GM19452 (cell line): ENCODE data around the gene APH1A.
A peak's percentile ranks its signal among the peaks of the same experiment; 100 is the strongest.
"Not testable (repeated sequence)": the region's sequence is repeated elsewhere in the genome, so short reads cannot be mapped to it uniquely, and the experiment has no call there.

Experiments
- ATAC-seq: cut with Tn5 transposase; IDR thresholded peaks from one replicate; pipeline ENCODE4 v1.9.1; 2021; ENCODE audit not compliant: unreplicated experiment

Gene APH1A

DNA sequence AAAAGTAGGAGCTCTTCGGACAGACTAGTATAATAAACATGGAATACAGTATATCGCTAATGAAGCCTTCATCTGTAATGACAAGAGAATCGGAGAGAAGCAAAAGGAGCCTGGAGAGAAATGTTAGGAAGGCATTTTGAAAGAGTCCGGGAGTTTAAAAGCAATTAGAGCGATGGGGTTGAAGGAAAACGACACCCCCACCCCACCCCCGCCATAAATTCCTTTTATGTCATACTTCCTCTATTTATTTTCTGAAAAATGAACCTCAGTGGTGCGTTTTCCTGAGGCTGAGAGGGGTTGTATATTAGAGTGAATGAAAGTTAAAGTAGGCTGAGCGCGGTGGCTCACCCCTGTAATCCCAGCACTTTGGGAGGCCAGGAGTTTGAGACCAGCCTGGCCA is 635 bp upstream of the APH1A start:
- ATAC-seq = no peak

DNA sequence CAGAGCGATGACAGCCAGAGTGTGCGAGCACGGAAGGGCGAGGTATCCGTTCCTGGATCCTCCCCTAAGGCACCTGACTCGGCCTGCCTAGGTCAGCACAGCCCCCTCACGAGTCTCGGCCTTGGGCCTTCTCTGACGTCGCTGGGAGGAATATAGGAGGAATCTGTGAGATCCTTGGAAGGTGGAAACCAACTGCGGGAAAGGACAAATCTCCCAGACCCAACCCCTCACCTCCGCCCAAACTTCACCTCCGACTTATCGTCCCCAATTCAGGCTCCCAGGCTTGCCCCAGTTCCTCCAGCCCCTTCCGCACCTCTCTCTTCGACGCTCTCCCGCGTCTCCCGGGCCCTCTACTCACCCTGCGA is 494 bp downstream of the APH1A start:
- ATAC-seq = no peak

DNA sequence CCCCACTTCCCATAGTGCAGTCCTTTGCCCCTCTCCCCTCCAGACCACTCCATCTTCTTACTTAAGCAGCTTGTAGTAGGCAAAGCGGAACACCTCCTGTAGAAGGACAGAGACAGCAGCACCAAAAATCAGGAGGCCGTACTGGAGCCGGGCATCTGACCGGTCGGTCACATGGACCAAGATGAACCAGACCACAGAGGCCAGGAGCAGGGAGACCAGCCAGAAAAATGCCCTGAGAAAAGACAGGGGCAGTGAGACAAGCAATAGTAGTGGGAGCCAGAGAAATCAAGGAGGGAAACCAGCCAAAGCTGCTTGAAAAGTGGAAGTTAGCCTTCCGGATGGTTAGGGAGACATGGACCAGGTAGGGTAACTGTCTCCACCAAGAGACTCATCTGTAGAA is 920 bp downstream of the APH1A start:
- no peak for ATAC-seq

DNA sequence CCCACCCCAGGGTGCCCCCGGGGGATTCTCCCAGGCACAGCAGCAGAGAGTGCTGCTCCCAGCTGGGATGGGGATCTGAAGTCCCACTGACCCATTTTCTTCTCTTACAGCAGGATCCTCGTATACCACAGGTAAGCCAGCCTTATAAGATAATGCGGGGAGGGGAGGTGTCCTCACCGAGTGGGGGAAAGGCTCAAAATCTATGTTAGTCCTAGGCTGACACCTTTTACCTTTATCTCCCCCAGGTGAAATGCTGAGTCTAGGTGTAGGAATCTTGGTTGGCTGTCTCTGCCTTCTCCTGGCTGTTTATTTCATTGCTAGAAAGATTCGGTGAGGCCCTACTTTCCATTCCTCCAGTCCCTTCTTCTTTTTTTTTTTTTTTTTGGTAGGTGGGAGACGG is 5.3 kb downstream of the APH1A start:
- ATAC-seq = no peak

DNA sequence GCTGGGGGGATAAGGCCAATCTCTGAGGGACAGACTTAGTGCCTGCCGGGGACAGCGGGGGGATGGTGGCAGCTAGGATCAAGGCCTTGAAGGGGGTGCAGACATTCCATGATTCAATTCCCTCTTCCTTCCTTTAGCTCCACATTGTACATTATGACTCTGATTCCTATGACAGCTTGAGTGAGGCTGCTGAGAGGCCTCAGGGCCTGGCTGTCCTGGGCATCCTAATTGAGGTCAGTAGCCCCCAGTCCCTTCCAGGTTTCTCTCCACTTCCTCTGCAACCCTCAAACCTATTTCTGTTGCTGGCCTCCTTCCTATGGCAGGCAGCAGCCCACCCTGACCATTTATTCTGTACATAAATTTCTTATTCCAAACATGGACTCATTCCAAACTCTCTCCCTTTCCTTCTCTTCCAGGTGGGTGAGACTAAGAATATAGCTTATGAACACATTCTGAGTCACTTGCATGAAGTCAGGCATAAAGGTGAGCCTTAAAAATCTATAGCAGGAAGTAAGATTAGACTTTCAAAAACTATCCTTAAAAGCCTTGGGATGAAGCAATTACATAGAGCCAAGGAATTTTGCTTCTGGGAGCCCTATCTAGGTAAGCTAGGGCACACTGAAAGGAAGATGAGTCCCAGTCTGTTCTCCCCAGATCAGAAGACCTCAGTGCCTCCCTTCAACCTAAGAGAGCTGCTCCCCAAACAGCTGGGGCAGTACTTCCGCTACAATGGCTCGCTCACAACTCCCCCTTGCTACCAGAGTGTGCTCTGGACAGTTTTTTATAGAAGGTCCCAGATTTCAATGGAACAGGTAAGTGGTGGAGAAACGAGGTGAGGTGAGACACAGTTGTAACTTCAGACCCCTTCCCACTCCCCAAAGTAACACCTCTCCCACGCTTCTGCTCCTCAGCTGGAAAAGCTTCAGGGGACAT is 6.2 kb downstream of the APH1A start:
- ATAC-seq = no peak

DNA sequence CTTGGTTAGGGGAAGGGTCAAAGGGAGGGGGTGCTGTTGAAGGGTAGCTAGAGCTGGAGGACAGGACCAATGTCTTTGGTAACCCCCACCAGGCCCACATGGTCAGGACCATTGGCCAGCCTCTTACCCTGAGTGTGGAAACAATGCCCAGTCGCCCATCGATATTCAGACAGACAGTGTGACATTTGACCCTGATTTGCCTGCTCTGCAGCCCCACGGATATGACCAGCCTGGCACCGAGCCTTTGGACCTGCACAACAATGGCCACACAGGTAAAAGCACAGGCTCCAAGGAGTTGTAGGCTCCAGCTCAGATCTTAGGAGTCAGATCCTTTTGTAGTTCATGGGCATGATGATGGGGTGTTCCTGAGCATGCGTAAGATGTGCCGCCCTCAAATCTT is 7.4 kb downstream of the APH1A start:
- no peak for ATAC-seq

DNA sequence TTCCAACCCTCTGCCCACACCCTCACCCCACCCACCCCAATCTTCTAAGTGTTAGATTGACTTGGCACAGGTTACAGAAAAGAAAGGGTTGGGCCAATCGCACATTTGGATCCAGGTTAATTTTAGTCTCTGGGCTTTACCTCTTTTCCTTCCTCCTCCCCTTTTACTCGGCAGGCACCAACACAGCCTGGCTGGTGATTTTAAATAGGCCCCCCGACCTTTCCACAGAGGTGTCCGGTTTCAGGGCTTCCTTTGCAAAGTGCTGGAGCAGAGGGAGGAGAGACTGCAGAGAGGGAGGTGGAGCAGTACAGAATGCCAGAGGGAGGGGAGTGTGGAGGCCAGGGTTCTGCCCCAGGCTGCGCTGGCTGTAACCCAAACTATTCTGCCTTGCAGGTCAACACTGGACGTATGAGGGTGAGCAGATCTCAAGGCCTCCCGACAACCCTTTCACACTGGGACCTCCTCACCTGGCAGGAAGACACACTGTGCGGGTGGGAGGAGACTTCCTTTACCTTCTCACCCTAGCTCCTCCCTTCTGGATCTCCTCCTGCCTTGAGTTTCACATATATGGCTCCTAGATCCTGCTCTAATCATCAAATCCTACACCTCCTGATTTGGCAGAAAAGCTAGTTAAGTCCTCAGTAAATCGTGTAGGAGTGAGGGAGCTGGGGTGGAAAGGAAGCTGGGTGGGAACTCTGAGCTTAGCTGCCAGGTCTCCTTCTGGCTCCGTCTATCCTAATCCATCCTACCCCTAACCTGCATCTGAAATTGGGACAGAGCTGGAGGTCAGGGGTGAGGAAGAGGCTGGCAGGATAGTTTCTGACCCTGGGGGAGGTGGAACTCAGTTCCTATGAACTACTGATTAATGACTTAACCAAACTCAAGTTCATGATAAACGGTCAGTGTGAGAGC is 8.8 kb downstream of the APH1A start:
- no peak for ATAC-seq

DNA sequence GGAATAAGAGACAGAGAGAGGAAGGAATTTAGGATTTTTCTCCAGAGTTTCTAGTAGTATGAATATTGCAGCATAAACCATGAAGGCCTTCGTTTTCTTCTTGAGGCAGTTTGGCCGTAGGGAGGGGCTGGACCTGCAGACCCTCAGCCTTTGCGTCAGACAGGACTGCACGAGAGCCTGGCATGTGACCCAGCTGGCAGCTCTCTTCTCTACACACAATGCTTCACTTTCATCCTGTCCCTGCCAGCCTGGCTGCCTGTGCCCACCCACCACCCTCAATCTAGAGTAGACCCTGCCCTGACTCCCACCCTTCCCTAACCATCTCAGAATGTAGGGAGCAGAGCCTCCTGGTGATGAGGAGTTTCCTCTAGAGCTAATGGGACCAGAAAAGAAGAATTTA is 9.6 kb downstream of the APH1A start:
- ATAC-seq = no peak

DNA sequence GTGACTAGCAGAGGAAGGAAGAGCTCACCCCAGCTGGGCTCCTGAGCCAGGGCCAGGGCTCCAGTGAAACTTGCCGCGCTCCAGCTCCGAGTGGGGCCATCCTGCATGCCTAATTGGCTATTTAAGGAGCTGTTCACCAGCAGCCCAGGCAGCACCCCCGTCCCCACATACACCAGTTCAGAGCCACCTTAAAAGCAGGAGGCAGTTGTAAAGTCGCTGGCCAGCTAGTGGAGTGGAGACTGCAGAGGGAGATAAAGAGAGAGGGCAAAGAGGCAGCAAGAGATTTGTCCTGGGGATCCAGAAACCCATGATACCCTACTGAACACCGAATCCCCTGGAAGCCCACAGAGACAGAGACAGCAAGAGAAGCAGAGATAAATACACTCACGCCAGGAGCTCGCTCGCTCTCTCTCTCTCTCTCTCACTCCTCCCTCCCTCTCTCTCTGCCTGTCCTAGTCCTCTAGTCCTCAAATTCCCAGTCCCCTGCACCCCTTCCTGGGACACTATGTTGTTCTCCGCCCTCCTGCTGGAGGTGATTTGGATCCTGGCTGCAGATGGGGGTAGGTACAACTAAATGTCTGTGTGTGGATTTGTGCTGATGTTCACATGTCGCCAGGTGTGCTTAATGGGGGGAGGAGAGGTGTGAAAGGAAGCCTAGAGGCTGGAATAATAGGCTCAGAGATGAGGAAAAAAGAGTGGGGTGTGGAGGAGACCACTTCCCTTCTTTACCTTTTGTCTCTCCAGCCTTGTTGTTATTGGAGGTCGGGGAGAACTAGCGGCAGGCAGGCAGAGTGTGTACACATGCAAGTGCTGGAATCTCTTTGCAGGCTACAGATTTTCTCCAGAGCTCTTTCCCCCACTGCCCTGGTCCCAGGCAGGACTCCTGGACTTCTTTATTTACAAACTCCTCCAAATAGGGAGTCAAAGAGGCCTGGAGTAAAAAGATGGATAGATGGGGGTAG is 10.9 kb downstream of the APH1A start, which contains the start of gene CA14:
Gene CA14, plus strand, starts transcription at position 151 of the 962 bp plus-strand sequence. Its CDS starts 355 bp downstream, at position 506.
- ATAC-seq = no peak

DNA sequence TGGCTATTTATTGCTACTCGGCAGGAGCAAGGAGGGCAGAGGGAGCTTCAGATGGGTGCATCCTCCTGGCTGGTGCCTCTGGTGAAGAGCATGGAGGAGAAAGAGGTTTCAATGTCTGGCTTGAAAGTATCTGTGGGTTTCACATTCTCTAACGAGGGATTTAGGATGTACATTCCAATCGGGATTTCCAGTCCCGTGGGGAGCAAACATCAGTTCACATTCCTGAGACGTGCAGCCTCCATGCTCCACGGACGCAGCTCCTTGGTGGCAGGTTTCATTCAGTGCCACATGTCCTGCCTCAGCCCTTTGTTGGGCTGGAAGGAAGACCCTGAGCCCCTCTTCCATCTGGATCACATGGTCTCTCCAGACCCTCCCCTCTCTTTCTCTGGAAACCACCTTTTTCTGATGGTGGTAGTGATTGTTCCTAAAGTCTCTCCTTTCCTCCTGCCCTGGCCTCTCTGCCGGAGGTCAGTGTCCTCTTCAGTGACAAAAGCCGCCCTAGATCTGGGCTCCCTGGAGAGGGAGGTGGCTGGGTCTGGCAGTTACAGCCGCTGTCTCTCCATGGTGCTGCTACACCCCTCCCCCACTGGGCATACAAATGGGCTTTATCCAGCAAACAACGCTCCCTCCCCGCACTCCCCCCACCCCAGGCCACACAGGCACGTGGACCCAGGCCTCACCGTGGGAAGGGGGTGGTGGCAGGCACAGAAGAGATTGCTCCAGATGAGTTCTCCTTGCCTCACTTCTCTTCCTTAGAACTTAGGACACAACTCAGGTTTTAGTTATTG is 12.1 kb downstream of the APH1A start:
- no peak for ATAC-seq

DNA sequence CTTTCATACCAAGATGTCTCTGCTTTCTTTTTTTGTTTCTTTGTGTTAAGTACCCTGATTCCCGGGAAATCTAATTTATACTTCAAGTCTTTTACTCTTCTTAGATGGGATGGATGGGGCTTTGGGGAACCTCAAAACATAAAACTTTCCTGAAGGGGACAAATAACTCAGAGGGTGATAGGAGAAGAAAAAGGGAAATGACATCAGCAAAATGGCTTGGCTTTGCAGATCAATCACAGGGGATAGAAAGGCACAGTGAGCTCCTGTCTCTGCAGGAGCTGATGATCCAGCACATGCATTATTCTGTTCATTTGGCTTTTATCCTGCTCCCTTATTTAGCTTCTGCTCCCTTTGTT is 12.6 kb downstream of the APH1A start:
- no peak for ATAC-seq

DNA sequence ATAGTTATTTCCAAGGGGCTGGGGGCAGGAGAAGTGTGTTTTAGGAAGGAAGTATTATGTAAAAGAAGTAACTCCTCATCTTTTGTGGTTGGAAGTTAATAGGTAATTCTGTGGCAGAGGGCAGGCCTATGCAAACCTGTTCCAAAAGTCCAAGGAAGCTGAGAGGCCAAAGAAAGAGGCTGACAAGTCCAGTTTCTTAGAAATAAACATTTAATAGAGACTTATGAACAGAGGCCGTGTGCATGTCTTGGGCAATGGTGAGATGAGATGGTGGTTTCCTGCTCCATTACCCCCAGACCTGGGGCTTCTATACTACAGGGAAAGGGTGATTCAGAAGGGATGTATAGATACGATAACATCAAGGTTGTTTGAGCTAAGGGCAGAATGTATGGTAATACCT is 18.9 kb downstream of the APH1A start:
- ATAC-seq = no peak

DNA sequence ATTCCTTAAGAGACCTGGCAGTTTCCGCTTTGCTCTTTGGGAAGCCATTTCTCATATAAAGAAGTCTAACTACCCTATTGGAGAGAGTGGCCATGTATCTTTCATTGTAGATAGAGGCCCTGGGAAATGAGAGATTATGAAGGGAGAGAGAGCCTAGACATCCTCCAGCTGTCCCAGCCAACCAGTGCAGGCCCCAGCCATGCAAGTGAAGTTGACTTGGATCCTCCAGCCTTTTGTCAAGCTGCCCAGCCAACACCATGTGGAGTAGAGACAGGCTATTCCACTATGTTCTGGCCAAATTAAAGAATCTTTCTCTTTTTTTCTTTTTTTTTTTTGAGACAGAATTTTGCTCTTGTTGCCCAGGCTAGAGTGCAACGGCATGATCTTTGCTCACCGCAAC is 25.8 kb downstream of the APH1A start:
- no peak for ATAC-seq

DNA sequence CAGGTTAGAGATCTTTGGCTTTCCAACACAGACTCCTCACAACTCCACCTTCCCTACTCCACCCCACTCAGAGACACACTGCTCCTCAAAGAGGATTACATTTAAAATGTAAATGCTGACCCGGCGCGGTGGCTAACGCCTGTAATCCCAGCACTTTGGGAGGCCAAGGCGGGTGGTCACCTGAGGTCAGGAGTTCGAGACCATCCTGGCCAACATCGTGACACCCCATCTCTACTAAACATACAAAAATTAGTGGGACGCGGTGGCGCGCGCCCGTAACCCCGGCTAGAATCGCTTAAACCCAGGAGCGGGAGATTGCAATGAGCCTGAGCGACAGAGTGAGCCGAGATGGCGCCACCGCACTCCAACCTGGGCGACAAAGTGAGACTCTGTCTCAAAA is 31.1 kb downstream of the APH1A start:
- no peak for ATAC-seq

DNA sequence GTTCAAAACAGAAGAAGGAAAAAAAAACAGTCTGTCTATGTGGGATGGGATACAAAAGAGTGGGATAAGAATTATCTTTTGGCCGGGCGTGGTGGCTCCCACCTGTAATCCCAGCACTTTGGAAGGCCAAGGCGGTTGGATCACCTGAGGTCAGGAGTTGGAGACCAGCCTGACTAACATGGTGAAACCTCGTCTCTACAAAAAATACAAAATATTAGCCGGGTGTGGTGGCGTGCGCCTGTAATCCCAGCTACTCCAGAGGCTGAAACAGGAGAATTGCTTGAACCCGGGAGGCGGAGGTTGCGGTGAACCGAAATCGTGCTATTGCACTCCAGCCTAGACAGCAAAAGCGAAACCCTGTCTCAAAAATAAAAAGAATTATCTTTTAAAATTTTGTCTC is 31.6 kb downstream of the APH1A start:
- not testable (repeated sequence) for ATAC-seq

DNA sequence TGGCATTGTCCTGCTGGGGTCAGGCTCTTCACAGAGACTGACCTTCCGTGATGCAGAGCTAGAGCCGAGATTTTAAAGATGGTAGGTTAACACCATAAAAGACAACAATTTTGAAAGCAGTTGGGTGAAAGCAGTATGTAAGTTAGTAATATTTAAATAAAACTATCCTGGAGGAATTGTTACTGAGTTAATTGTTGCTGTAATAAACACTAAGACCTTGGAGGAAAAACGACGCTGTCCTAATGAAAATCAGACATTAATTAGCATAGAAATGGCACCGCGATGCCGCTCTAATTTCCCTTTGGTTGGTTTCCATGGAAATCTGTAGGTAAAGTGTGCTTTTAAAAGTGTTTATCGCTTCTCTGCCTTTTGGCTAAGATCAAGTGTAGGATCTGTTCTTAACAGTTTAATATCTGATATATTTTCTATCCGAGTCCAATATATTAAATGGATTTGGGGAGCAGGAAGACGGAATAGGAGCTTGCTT is 32.2 kb downstream of the APH1A start:
- no peak for ATAC-seq

DNA sequence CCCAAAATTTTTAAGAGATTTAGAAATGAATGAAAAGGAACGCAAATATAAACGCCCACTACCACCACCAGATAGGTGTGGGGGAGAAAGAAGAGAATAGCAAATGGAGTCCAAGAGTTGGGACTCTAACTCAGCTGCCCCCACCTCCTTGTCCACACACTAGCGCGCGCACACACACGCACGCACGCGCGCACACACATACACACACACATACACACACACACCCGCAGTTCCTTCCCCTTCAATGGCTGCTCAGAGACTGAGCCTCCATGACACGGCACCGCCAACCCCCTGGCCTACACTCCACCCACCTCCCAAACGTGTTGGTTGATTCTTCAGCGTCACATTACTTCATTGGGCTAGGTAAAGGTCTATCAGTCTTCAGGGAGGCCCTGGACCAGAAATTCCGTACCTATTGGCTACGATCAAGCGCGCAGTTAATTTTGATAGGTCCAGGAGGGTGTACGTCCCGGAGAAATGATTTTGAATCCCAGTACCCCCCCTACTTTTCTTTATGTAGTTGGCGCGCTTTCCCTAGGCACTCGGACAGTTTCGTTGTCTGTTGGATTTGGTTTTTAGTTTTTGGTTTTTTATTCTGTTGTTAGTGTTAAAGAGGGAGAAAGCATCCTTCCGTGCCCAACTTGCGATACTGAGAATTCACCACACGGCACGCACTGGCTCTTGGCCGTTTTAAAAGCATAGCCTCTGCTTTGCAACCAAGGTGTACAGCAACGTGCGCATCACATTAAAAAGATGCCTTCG is 32.8 kb downstream of the APH1A start, which contains the start of gene ANP32E:
Gene ANP32E, minus strand, starts transcription at position 261 of the 762 bp plus-strand sequence. CDS start 326 bp downstream, outside the sequence.
- ATAC-seq = peak; percentile 76

DNA sequence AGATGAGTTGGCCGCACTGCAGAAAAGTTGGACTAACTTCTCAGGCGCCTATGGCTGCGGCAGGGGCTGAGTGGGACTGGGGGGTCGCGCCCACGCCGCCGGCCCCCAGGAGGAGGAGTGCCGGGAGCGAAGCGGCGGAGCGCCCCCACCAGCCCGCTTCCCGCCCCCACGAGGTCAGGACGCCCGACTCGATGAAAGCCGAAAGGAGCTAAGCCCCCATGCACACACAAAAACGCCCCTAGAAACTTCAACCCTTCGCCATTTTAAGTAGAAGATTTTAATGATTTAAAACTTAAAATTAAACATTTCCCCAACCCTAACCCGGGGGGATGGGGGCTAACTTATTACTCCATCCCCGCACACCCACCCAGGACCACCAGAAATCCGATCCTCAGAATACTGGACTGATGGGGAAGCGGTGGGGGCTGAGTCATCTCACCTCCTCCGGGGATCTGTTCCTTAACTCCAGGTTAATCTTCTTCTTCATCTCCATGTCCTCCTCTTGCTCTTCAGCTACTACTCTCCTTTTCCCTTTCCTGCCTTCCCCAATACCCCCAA is 33.4 kb downstream of the APH1A start:
- ATAC-seq = no peak
